Activated CD8-positive, alpha-beta memory T cell treated with anti-CD3 and anti-CD28 coated beads, Interleukin-2, amount 10 ng/mL, durations not matched to agents 7 days and 5 days (primary cell): Measurements from ENCODE around the gene SREK1. TPM values are rescaled to one million over a fixed set of nuclear protein-coding genes. Genes with fewer than 3 reads are reported as not detected.

Experiments
- ATAC-seq: fragments of 150-1000 bp; cut with Tn5 transposase; one replicate; pipeline ENCODE4 v1.10.0; 2021; ENCODE audit warnings: moderate library complexity
- CTCF ChIA-PET: fragments of 350-600 bp; sonication (Branson Sonifier 250); formaldehyde crosslinking; loops from one replicate; lab custom pipeline; 2021; ENCODE audit warnings: antibody characterized with exemption; lab: Charles Lee
- DNase-seq: peaks from one replicate; pipeline ENCODE4 v3.0.0-alpha.2; 2020
- H3K27ac Mint-ChIP-seq: one replicate; pipeline ENCODE4 v1.8.0; 2021; ENCODE audit warnings: mild to moderate bottlenecking, mixed read lengths
- H3K27me3 Mint-ChIP-seq: one replicate; pipeline ENCODE4 v1.8.0; 2021; ENCODE audit warnings: mixed read lengths
- H3K36me3 Mint-ChIP-seq: one replicate; pipeline ENCODE4 v1.8.0; 2021; ENCODE audit warnings: mild to moderate bottlenecking, mixed read lengths
- H3K4me1 Mint-ChIP-seq: one replicate; pipeline ENCODE4 v1.8.0; 2021; ENCODE audit warnings: mixed read lengths
- H3K4me3 Mint-ChIP-seq: one replicate; pipeline ENCODE4 v1.8.0; 2021; ENCODE audit warnings: mild to moderate bottlenecking, moderate library complexity, mixed read lengths
- H3K9me3 Mint-ChIP-seq: one replicate; pipeline ENCODE4 v1.8.0; 2022; ENCODE audit warnings: low read depth, mixed read lengths
- total RNA-seq, 2 experiments: library from RNA; stranded (reverse); gene quantifications; one replicate each; pipeline ENCODE4 v1.2.3, GENCODE V29; 2021

SREK1 gene
- total RNA-seq, 2 experiments from 2014 or later = 61.4 to 61.7 TPM

GRCh38 chr5:66143473-66144073 lies 527 bp upstream of the SREK1 start:
- Mint-ChIP-seq H3K9me3 (no peaks in the 10 kb centered on the region), H3K27me3 (no peaks in the 10 kb centered on the region), H3K4me1 (peaks cover 31% of the 10 kb centered on the region), H3K27ac (peak overlapping the region; percentile 100), H3K36me3 (peaks cover 8% of the 10 kb centered on the region), H3K4me3 (peak overlapping the region; percentile 97)
- peak; percentile 18 for ATAC-seq
- no peak for DNase-seq
- CTCF ChIA-PET = interaction anchor here (0.9 to 1.5 kb wide), 4 partner anchors 28 to 382 kb away, joined by 3 to 9 read pairs (median 4); no protein-coding TSS in a partner anchor

- peaks cover 36% of the 10 kb centered on the region for H3K4me1 Mint-ChIP-seq
- peak overlapping the region; percentile 97 for H3K4me3 Mint-ChIP-seq
- H3K27me3 Mint-ChIP-seq = no peaks in the 10 kb centered on the region
- H3K9me3 Mint-ChIP-seq = no peaks in the 10 kb centered on the region
- CTCF ChIA-PET = interaction anchor here (1.4 to 1.5 kb wide), 3 partner anchors 26 to 383 kb away, joined by 3 to 9 read pairs (median 5); no protein-coding TSS in a partner anchor
- DNase-seq = no peak
- ATAC-seq = peak; percentile 57
- H3K36me3 Mint-ChIP-seq = peaks cover 18% of the 10 kb centered on the region
- peak overlapping the region; percentile 100 for H3K27ac Mint-ChIP-seq
Measured at GRCh38 chr5:66144834-66145390, 812 bp downstream of the SREK1 start.

GRCh38 chr5:66145737-66146136 lies 1.6 kb downstream of the SREK1 start:
- CTCF ChIA-PET = no interaction called here
- Mint-ChIP-seq H3K4me1 (peaks cover 43% of the 10 kb centered on the region), H3K27ac (peak overlapping the region; percentile 92), H3K27me3 (no peaks in the 10 kb centered on the region), H3K36me3 (peaks cover 26% of the 10 kb centered on the region), H3K4me3 (peak overlapping the region; percentile 97), H3K9me3 (peaks cover 3% of the 10 kb centered on the region)
- no peak for DNase-seq
- ATAC-seq = no peak

- Mint-ChIP-seq H3K27ac (no peak overlapping the region), H3K27me3 (no peaks in the 10 kb centered on the region), H3K9me3 (peaks cover 3% of the 10 kb centered on the region), H3K4me1 (peaks cover 41% of the 10 kb centered on the region), H3K36me3 (peaks cover 40% of the 10 kb centered on the region), H3K4me3 (no peak overlapping the region)
- ATAC-seq (no peak), DNase-seq (no peak)
- CTCF ChIA-PET = no interaction called here
Measured at GRCh38 chr5:66149950-66150349, 5.8 kb downstream of the SREK1 start.

DNA sequence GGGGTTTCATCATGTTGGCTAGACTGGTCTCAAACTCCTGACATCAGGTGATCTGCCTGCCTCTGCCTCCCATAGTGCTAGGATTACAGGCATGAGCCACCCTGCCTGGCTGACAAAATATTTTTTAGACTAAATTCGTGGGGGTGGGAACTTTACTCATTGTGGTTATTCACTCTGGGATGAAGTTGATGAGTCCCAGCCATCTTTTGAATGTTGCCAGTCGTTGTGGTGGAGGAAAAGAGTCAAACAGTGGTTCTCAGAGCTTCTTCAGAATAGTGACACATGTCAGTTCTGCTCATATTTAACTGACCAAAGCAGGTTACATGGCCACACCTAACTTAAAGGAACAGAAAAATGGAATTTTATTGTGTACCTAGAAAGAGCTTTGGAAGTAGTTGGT lies 6.9 kb downstream of the SREK1 start:
- H3K27ac Mint-ChIP-seq = no peak overlapping the region
- no peak overlapping the region for H3K4me3 Mint-ChIP-seq
- no peak for ATAC-seq
- DNase-seq = no peak
- H3K9me3 Mint-ChIP-seq = peaks cover 3% of the 10 kb centered on the region
- H3K36me3 Mint-ChIP-seq = peaks cover 45% of the 10 kb centered on the region
- CTCF ChIA-PET = interaction anchor here (0.9 kb wide), 1 partner anchor 20 kb away, joined by 3 read pairs; no protein-coding TSS in a partner anchor
- no peaks in the 10 kb centered on the region for H3K27me3 Mint-ChIP-seq
- H3K4me1 Mint-ChIP-seq = peaks cover 42% of the 10 kb centered on the region

- Mint-ChIP-seq H3K4me1 (peaks cover 41% of the 10 kb centered on the region), H3K27ac (no peak overlapping the region), H3K4me3 (no peak overlapping the region)
Measured at GRCh38 chr5:66151491-66151890, 7.4 kb downstream of the SREK1 start.

GRCh38 chr5:66157046-66157445 lies 12.9 kb downstream of the SREK1 start:
- no peak overlapping the region for H3K27ac Mint-ChIP-seq
- H3K4me3 Mint-ChIP-seq = no peak overlapping the region
- no peaks in the 10 kb centered on the region for H3K27me3 Mint-ChIP-seq
- H3K9me3 Mint-ChIP-seq = no peaks in the 10 kb centered on the region
- DNase-seq (no peak), ATAC-seq (no peak)
- peaks cover 12% of the 10 kb centered on the region for H3K4me1 Mint-ChIP-seq
- H3K36me3 Mint-ChIP-seq = peaks cover 39% of the 10 kb centered on the region
- CTCF ChIA-PET = no interaction called here

More at GRCh38 chr5:66151491-66151890, 7.4 kb downstream of the SREK1 start:
- ATAC-seq = no peak
- Mint-ChIP-seq H3K36me3 (peaks cover 49% of the 10 kb centered on the region), H3K27me3 (no peaks in the 10 kb centered on the region), H3K9me3 (peaks cover 3% of the 10 kb centered on the region)
- CTCF ChIA-PET = interaction anchor here (0.9 kb wide), 1 partner anchor 20 kb away, joined by 3 read pairs; no protein-coding TSS in a partner anchor
- DNase-seq = no peak

- Mint-ChIP-seq H3K27me3 (no peaks in the 10 kb centered on the region), H3K9me3 (no peaks in the 10 kb centered on the region), H3K36me3 (peaks cover 44% of the 10 kb centered on the region), H3K4me3 (no peak overlapping the region), H3K4me1 (peaks cover 14% of the 10 kb centered on the region), H3K27ac (no peak overlapping the region)
- no peak for ATAC-seq
- CTCF ChIA-PET = no interaction called here
- no peak for DNase-seq
Measured at GRCh38 chr5:66161356-66161755, 17.3 kb downstream of the SREK1 start.

- H3K36me3 Mint-ChIP-seq = peaks cover 41% of the 10 kb centered on the region
- peaks cover 19% of the 10 kb centered on the region for H3K4me1 Mint-ChIP-seq
- H3K27me3 Mint-ChIP-seq = no peaks in the 10 kb centered on the region
Measured at GRCh38 chr5:66164044-66164790, 20.1 kb downstream of the SREK1 start.

DNA sequence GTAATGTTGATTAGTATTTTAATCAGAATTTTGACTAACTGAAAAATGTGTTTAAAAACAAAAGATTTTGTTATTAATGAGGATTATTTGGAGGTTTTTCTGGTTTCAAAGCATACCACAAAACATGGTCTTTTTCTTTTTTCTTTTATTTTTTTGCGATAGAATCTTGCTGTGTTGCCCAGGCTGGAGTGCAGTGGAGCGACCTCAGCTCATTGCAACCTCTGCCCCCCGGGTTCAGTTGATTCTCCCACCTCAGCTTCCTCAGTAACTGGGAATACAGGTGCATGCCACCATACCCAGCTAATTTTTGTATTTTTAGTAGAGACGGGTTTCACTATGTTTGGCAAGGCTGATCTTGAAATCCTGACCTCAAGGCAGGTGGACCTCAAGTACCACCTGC lies 24.1 kb downstream of the SREK1 start:
- H3K27me3 Mint-ChIP-seq = no peaks in the 10 kb centered on the region
- H3K9me3 Mint-ChIP-seq = no peaks in the 10 kb centered on the region
- peaks cover 38% of the 10 kb centered on the region for H3K4me1 Mint-ChIP-seq
- no peak overlapping the region for H3K4me3 Mint-ChIP-seq
- CTCF ChIA-PET = no interaction called here
- H3K27ac Mint-ChIP-seq = no peak overlapping the region
- H3K36me3 Mint-ChIP-seq = peaks cover 40% of the 10 kb centered on the region
- DNase-seq (no peak), ATAC-seq (no peak)

More at GRCh38 chr5:66164044-66164790, 20.1 kb downstream of the SREK1 start:
- no peak overlapping the region for H3K4me3 Mint-ChIP-seq
- CTCF ChIA-PET = no interaction called here
- DNase-seq (no peak), ATAC-seq (no peak)
- H3K9me3 Mint-ChIP-seq = no peaks in the 10 kb centered on the region
- no peak overlapping the region for H3K27ac Mint-ChIP-seq

DNA sequence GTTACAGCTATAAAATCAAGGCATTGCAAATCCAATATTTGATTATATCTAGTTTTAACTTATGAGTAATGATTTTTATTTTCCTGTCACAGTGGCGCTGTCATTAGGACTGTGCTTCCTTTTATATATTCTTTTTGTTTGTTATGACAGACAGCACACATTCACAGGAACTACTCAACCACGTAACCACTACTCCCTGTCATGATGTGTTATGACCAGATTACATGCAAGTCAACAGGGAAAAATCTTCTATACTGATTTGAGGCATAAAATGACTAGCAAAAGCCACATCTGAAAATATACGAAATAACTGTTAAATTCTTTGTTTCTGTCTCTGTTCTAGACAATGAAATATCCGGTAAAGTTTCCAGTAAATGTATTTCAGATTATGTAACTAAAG lies 25.4 kb downstream of the SREK1 start:
- Mint-ChIP-seq H3K4me3 (no peak overlapping the region), H3K27me3 (no peaks in the 10 kb centered on the region), H3K4me1 (peaks cover 44% of the 10 kb centered on the region), H3K9me3 (no peaks in the 10 kb centered on the region), H3K27ac (no peak overlapping the region), H3K36me3 (peaks cover 39% of the 10 kb centered on the region)
- DNase-seq (no peak), ATAC-seq (peak; percentile 69)
- CTCF ChIA-PET = interaction anchor here (0.6 kb wide), 1 partner anchor 272 kb away, joined by 3 read pairs; no protein-coding TSS in a partner anchor

DNA sequence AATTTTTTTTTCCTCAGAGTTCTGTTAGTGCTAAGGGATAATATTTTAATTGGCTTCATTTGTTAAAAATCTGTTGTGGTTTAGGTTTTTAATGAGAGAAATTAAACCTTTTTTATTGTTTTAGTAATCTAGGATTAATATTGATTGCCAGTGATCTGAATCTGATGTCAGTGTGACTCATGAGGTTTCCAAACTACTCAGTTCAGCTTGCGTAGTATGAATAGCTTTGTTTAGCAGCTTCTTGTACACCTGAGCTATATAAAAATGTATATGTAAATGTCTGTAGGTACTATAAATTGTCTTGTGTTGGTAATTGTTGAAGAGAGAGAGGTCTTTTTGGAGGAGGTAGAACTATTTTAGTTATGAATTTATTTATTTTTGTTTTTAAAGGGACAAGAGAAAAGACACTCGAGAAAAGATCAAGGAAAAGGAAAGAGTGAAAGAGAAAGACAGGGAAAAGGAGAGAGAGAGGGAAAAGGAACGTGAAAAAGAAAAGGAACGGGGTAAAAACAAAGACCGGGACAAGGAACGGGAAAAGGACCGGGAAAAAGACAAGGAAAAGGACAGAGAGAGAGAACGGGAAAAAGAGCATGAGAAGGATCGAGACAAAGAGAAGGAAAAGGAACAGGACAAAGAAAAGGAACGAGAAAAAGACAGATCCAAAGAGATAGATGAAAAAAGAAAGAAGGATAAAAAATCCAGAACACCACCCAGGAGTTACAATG lies 26.3 kb downstream of the SREK1 start:
- DNase-seq (no peak), ATAC-seq (no peak)
- no peak overlapping the region for H3K4me3 Mint-ChIP-seq
- H3K36me3 Mint-ChIP-seq = peaks cover 40% of the 10 kb centered on the region
- CTCF ChIA-PET = interaction anchor here (0.6 to 1.8 kb wide), 5 partner anchors 11 to 606 kb away, joined by 3 to 6 read pairs (median 3); no protein-coding TSS in a partner anchor
- no peaks in the 10 kb centered on the region for H3K27me3 Mint-ChIP-seq
- peak overlapping the region; percentile 66 for H3K27ac Mint-ChIP-seq
- peaks cover 39% of the 10 kb centered on the region for H3K4me1 Mint-ChIP-seq
- no peaks in the 10 kb centered on the region for H3K9me3 Mint-ChIP-seq
